ENCODE measurements around the gene SUN3. TPM values are rescaled to one million over a fixed set of nuclear protein-coding genes. Genes with fewer than 3 reads are reported as not detected.
A peak's percentile ranks its signal among the peaks of the same experiment; 100 is the strongest.
"Not testable (repeated sequence)": the region's sequence is repeated elsewhere in the genome, so short reads cannot be mapped to it uniquely, and the experiment has no call there.

The SUN3 gene
- total RNA-seq, 2 donors from 2014 or later = not detected

DNA sequence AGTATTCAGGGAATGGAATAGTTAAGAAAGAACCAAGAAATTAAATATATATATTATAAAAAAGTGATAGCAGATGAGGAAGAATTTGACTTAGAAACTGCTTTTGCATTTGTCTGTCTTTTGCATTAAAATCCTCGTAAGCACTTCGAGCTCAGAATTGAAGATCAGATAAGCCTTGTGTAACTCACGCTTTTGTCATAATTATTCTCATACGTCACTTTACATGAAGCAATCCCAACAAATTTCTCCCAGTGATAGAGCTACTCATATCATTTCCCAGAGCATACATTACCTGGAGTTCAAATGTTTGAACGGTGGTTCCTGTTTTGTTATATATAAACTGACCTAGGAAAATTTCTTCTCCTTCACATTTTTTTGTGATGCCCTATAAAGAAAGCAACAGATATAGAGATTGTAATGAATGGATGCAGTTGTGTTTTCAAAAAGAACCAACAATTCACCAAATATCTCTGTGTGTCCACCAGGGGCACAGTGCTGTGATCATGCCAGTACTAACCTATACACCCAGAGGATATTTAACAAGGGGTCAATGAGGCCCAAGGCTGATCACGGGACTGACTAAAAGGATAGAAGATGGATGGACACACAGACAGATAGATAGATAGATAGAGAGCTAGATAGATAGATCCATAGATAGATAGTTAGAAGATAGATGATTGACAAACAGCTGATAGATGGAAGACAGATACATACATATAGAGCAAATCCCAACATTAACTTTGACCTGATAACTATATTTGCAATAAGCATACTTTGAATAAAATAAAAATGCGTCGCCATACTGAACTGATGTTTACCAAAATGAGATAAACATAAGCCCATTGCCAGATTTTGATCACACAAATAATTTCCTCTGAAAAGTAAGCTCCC, 40.2 kb downstream of the SUN3 start:
- DNase-seq (ENCODE audit: low spot score) = no peak
- intact Hi-C loops (cut with DNase I) = no loop called here

GRCh38 chr7:47982610-47983009, 46.3 kb downstream of the SUN3 start:
- intact Hi-C loops (cut with DNase I) = no loop called here
- DNase-seq (ENCODE audit: low spot score) = no peak

GRCh38 chr7:47980648-47981047, 48.3 kb downstream of the SUN3 start:
- intact Hi-C loops (cut with DNase I); DNase-seq (ENCODE audit: low spot score): not testable (repeated sequence)

DNA sequence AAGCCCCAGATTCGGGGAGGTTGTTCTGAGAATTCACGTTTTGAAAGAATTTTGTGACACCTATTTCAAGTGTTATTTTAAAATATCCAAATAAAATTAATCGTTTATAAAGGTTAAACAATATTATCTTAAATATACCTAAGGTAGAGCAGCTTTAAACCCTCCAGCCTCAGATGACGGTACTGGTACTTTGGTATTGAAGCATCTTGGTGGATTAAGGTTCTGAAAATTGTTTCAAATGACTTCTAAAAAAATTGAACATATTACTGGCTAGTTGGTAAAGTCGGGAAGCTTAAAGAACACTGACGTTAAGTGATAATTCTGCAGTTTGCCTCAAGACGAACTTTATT, 49.1 kb downstream of the SUN3 start:
- DNase-seq (ENCODE audit: low spot score) = no peak
- intact Hi-C loops (cut with DNase I) = no loop called here

GRCh38 chr7:47979145-47979831, 49.6 kb downstream of the SUN3 start, which contains the start of gene HUS1:
TSS of gene HUS1 (minus strand) at chr7:47979615. CDS start at chr7:47979519, 96 bp downstream.
- intact Hi-C loops (cut with DNase I) = no loop called here
- DNase-seq (ENCODE audit: low spot score) = peak; percentile 99

- no peak for DNase-seq (ENCODE audit: low spot score)
- intact Hi-C loops (cut with DNase I) = no loop called here
These were observed 50.1 kb downstream of the SUN3 start for GRCh38 chr7:47978790-47979144.

- intact Hi-C loops (cut with DNase I) = loop anchor here in 1 of 2 donors (5.0 kb wide), 1 partner anchor 1601 kb away; no protein-coding TSS in a partner anchor
- DNase-seq (ENCODE audit: low spot score) = no peak
These were observed 55.2 kb downstream of the SUN3 start for GRCh38 chr7:47973739-47974138.

GRCh38 chr7:47970761-47971160, 58.1 kb downstream of the SUN3 start:
- no peak for DNase-seq (ENCODE audit: low spot score)
- intact Hi-C loops (cut with DNase I) = loop anchor here in 1 of 2 donors (5.0 kb wide), 1 partner anchor 1598 kb away; no protein-coding TSS in a partner anchor

DNA sequence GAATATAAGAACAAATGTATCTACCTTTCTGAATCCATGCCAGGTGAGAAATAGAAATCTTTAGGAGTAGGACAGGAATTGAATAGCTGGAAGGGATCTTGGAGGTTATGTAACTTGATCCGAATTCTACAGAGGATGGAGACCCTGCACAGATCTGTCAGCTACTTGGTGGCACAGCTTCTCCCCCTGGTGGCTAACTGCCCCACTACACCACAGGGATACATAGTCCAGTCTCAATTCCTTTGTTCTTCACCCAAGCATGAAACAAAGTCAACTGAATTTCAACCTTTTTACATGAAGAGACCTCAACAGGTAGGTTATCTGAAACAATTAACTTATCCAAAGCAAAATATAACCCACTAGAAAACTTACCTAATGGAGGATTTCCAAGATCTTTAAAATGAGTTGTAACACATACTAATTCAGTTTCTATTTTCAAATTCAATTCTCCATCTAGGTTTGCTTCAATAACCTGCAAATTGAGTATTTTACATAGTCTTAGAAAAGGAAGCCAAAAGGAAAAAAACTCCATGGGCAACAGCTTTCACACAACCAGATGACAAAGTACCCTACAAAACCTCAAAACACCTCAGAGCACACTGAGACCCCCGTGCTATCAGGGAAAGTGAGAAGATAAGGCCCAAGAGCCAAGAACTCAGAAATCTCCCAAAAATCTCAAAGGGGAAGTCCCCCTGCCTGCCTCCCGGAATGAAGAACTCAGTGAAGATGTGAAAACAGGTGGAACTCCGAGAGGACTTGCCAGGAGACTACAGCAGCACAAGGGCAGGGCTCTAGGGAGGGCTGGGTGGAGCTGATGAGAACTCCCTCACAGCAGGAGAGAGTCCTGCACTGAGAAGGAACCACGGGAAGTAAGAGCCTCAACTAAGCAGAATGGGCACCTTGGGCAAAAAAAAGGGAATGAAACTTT, 59.8 kb downstream of the SUN3 start:
- intact Hi-C loops (cut with DNase I) = no loop called here
- no peak for DNase-seq (ENCODE audit: low spot score)

GRCh38 chr7:47967708-47968107, 61.2 kb downstream of the SUN3 start:
- intact Hi-C loops (cut with DNase I) = no loop called here
- no peak for DNase-seq (ENCODE audit: low spot score)

DNA sequence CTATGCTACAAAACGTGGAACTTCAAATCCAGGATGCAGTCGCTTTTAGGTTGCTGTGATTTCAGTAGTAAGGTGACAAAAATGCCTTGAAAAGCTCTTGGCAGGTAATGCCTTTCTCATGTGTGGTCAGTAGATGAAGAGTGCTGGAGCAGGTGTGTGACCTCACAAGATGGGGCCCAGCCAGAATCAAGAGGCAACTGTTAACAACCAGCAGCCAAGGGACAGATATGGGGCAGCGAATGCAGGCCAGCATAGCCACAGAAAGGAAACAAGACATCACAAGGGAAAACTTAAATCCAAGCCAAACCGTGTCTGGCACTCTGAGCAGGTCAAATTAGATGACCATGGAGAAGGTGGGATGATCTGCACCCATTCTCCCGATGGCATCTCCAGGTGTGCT, 61.8 kb downstream of the SUN3 start:
- intact Hi-C loops (cut with DNase I) = no loop called here
- no peak for DNase-seq (ENCODE audit: low spot score)

DNA sequence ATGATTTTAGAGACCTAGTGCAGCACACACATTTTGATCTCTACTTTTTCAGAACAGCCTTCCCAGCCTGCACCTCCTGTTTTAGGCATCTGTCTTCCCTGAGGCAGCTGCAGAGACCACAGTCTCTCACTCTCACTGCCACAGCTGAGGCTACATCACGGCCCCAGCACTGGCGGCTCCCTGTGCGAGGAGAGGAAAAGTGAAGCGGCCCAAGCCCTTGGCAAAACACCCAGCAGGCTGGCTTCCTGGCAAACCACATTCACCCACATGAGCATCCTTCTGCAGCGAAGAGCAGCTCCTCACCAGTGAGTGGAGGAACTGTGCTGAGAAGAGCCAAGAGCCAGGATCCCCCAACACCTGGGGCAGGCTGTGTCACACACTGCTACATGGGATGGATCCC, 63.5 kb downstream of the SUN3 start:
- DNase-seq (ENCODE audit: low spot score) = no peak
- intact Hi-C loops (cut with DNase I) = no loop called here

GRCh38 chr7:47962262-47962661, 66.6 kb downstream of the SUN3 start:
- no peak for DNase-seq (ENCODE audit: low spot score)
- intact Hi-C loops (cut with DNase I) = no loop called here

DNA sequence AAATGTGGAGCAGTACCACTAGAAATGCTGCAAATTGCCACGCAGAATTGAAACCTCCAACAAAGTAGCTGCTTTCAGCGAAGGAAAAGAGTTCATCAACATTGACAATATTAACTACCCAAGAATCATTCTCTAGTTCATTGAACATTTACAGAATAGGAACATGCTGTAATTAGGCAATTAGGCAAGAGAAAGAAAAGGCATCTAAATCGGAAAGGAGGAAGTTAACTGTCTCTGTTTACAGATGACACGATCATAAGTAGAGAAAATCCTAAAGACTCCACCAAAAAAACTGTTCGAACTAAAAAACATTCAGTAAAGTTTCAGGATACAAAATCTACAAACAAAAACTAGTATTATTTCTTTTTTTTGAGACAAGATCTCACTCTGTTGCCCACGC, 71.8 kb downstream of the SUN3 start:
- intact Hi-C loops (cut with DNase I) = no loop called here
- DNase-seq (ENCODE audit: low spot score) = no peak

- intact Hi-C loops (cut with DNase I) = no loop called here
- no peak for DNase-seq (ENCODE audit: low spot score)
These were observed 72.7 kb downstream of the SUN3 start for GRCh38 chr7:47956220-47956619.

- intact Hi-C loops (cut with DNase I) = no loop called here
- DNase-seq (ENCODE audit: low spot score) = no peak
These were observed 74.5 kb downstream of the SUN3 start for GRCh38 chr7:47954231-47954911.

- intact Hi-C loops (cut with DNase I) = no loop called here
These were observed 75.1 kb downstream of the SUN3 start for GRCh38 chr7:47953822-47954221.

GRCh38 chr7:47952224-47952623, 76.7 kb downstream of the SUN3 start:
- DNase-seq (ENCODE audit: low spot score) = no peak
- intact Hi-C loops (cut with DNase I) = no loop called here

More at GRCh38 chr7:47953822-47954221, 75.1 kb downstream of the SUN3 start:
- DNase-seq (ENCODE audit: low spot score) = no peak

- DNase-seq (ENCODE audit: low spot score) = no peak
- intact Hi-C loops (cut with DNase I) = no loop called here
These were observed 77.5 kb downstream of the SUN3 start for GRCh38 chr7:47951374-47951773.

All from posterior vena cava (tissue), 2 donors.